DND-41 (cell line): ENCODE results near the gene IGFLR1.

Source experiments
- EZH2 ChIP-seq: IDR thresholded peaks from 3 replicates; pipeline ENCODE4 v1.6.1; 2012; ENCODE audit warnings: borderline replicate concordance, low read depth, mild to moderate bottlenecking, moderate library complexity, low read length, inconsistent platforms; ENCODE audit not compliant: severe bottlenecking
- TF ChIP-seq, protein P1 (sequence below): IDR thresholded peaks from 2 replicates; pipeline ENCODE4 v1.5.1; 2012; ENCODE audit warnings: borderline replicate concordance, low read length, moderate library complexity, mild to moderate bottlenecking; ENCODE audit not compliant: poor library complexity, severe bottlenecking; ENCODE audit errors: extremely low read depth

DNA sequence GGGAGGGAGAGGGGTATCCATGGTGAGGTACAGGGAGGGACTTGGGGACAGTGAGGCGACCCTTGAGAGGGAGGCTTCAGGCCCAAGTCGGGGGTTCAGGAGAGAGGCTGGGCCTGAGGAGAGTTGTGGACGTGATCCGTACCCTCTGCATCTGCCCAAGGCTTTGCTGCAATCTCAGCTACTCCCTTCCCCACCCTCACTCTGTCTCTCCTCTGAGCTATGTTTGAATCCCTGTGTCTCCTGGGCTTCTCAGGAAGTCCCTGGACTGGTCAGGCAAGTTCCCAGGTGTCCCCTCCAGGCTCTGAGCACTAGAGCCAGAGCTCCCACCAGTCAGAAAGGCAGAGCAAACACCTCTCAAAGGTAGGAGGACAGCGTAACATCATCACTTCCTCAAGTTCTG is 7.9 kb upstream of the IGFLR1 start:
- TF ChIP-seq, protein P1, sequence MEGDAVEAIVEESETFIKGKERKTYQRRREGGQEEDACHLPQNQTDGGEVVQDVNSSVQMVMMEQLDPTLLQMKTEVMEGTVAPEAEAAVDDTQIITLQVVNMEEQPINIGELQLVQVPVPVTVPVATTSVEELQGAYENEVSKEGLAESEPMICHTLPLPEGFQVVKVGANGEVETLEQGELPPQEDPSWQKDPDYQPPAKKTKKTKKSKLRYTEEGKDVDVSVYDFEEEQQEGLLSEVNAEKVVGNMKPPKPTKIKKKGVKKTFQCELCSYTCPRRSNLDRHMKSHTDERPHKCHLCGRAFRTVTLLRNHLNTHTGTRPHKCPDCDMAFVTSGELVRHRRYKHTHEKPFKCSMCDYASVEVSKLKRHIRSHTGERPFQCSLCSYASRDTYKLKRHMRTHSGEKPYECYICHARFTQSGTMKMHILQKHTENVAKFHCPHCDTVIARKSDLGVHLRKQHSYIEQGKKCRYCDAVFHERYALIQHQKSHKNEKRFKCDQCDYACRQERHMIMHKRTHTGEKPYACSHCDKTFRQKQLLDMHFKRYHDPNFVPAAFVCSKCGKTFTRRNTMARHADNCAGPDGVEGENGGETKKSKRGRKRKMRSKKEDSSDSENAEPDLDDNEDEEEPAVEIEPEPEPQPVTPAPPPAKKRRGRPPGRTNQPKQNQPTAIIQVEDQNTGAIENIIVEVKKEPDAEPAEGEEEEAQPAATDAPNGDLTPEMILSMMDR, result no peak
- no peak for TF ChIP-seq EZH2
